ENCODE data around the gene PGAP3.
A peak's percentile ranks its signal among the peaks of the same experiment; 100 is the strongest.
"Not testable (repeated sequence)": the region's sequence is repeated elsewhere in the genome, so short reads cannot be mapped to it uniquely, and the experiment has no call there.

Gene PGAP3, protein sequence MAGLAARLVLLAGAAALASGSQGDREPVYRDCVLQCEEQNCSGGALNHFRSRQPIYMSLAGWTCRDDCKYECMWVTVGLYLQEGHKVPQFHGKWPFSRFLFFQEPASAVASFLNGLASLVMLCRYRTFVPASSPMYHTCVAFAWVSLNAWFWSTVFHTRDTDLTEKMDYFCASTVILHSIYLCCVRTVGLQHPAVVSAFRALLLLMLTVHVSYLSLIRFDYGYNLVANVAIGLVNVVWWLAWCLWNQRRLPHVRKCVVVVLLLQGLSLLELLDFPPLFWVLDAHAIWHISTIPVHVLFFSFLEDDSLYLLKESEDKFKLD

DNA sequence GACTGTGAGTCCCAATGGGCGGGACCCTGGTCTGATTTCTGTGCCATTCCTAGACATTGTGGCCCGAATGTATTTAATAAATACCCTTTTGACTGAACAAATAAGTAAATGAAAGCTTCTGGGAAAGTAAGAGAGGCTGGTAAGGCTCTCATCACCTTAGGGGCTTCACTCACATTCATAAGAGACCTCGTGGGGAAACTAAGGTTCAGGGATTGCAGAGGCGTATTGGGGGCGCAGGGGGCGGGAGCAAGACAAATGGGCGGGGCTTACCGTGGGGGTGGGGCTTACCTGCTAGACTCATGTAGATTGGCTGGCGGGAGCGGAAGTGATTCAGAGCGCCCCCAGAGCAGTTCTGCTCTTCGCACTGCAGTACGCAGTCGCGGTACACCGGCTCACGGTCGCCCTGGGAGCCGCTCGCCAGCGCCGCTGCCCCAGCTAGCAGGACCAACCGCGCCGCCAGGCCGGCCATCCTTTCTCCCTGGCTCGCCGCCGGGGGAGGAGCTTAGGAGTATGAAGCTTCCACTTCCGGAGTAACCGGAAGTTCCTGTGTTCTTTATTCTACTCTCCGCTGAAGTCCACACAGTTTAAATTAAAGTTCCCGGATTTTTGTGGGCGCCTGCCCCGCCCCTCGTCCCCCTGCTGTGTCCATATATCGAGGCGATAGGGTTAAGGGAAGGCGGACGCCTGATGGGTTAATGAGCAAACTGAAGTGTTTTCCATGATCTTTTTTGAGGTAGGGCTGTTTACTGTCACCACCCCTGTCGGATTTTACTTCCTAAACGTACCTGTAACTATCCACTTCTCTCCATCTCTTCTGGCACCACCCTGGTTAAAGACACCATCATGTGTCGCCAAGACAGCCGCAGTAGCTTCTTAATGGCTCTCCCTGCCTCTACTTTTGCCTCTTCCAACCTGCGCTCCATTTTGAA is at the start of gene PGAP3:
TSS of gene PGAP3 (minus strand) at position 512 of the 929 bp plus-strand sequence. CDS start at position 469, 43 bp downstream.
- DNase-seq (ENCODE audit: low read depth in 1 of 2, low spot score in 1 of 2), result peak; percentile 55 to 62

DNA sequence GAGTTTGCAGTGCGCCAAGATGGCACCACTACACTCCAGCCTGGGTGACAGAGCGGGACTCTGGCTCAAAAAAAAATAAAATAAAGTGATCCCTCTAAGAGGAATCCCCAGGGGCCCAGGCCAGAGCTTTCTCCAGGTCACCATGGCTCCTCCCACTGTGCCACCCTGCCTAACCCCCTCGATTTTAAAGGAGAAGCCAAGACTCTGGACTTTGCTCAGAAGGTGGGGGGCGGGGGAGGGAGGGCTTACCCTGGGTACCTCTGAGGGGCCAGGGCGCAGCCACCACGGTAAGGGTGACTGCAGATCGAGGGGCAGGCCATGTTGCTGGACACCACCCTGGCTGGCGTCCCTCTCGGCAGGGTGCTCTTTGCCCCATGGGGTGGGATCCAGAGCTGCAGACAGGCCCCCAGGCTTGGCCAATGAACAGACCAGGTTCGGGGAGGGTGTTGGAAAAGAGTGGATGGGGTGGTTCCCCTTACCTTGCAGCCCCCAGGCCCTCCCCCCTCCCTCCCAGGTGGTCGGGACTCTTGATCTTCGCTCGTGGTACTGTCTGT is 49.4 kb upstream of the PGAP3 start:
- DNase-seq (ENCODE audit: low read depth in 1 of 2, low spot score in 1 of 2), result no peak

DNA sequence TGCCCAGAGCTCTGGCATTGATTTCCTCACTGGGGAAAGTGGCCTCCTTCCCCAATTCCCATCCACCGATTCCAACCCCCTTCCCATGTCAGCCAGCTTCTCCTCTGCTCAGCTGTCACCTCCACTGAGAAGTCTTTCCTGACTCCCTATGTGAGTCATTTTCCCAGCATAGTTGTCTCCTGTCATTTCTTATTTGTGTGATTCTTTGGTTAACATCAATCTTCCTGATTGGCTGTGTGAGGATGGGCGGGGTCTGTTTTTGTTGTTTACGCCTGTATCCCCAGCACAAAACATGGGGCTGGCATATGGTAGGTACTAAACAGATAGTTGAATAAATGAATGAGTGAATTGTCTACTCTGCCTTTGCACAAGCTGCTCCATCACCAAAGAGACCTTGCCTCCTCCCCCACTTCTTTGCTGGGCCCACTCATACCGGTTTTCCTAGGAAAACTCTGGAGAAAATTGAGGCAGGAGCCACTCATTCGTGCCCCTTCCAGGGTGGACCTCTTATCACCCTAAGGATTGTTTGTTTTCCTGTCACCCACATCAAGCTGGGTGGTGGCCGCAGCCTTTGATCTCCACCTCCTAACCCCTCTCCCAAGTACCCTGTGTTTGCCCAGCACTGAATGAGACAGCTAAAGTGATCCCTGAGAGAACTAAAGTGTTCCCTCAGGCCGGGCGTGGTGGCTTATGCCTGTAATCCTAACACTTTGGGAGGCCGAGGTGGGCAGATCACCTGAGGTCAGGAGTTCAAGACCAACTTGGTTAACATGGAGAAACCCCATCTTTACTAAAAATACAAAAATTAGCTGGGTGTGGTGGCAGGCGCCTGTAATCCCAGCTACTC is 48.7 kb upstream of the PGAP3 start:
- DNase-seq (ENCODE audit: low read depth in 1 of 2, low spot score in 1 of 2), result no peak

DNA sequence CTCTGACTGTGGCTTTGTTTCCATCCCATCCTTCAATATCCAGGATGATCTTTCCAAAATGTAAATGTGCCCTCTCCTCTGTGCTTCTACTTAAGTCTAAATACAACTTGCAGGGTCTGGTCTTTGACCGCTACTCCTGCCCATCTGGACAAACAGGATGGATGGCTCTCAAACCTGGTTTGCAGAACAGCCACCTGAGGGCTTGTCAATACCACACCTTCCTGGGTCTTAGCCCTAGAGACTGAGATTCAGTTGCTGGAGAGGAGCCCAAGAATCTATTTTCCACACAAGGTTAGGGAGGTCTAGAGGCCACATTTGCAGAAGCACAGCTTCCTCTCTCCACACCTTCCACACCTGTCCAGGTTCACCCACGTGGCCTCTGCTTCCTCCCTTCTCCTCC is 48.0 kb upstream of the PGAP3 start:
- DNase-seq (ENCODE audit: low read depth in 1 of 2, low spot score in 1 of 2), result no peak

DNA sequence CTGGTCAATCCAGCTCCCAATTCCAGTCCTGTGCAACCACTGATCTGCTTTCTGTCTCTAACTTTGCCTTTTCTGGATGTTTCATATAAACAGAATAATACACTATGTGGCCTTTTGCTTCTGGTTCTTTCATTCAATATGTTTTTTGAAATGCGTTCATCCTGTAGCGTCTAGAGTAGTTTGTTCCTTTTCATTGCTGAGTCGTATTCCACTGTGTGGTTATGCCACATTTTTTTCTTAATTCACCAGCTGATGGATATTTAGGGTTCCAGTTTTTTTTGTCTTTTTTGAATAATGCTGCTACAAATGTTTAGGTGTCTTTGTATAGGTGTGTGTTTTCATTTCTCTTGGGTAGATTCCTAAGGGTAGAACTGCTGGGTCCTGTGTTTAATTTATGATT is 44.7 kb upstream of the PGAP3 start:
- DNase-seq (ENCODE audit: low read depth in 1 of 2, low spot score in 1 of 2), result no peak

DNA sequence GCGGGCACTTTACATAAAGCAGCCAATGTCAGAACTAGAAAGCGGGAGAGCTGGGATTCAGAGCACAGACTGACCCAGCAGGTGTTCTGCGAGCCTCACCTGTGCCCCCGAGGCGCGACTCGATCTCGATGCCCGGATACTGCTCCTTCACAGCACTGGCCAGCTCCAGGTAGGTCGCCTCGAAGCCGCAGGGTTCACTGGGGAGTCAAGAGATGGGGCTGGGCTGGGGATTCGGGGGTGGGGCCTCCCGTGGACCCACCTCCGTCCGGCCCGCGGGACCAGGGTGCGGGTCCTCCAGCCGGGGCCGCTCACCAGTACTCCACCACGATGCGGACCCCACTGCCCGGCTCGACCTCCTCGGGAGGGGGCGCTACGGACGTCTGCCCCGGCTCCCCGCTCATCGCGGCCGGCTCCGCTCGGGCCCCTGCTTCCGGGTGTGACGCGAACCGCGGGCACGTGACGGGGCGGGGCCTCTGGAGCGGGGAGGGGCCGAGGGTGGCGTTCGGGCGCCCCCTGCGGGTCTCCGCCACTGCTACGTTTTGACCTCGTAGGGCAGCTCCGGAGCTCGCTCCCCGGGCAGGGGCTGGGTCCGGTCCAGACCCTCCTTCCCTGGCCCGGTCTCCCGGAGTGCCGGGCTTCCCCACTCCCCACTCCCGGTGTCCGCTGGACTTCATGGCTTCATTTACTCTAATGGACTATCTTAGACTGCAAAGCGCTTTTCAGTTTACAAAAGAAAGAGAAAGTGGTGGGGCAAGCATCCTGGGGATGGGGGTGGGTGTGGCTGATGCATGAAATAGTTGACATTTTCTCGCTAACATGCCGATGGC is 42.5 kb upstream of the PGAP3 start, which contains the start of gene MIEN1:
TSS of gene MIEN1 (minus strand) at position 438 of the 827 bp plus-strand sequence. CDS start at position 401, 37 bp downstream.
- DNase-seq (ENCODE audit: low read depth in 1 of 2, low spot score in 1 of 2), result peak; percentile 94 to 95

DNA sequence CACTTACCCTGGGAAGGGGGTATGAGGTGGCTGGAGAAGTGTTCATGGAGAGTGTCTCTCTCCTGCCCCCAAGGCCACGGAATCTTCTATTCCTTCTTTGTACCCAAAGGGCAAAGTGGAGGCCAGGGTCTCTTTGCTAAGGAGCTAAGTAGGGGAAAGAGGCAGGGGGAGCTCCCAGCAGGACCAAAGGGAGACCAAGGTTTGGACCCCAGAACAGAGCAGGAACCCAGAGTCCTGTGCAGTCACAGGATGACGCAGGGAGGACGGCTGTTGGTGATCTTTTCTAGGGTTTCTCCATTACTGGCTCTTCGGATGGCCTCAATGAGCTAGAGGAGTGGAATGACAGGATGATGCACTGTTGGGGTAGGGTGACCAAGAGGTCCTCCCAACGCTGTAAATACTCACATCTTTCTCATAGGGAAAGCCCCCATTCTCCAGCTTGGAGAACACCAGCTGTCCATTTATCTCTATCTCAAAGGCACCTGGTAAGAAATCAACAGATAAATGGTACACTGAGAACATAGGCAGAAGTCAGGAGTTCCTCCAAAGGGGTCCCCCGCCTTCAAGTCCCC is 41.5 kb upstream of the PGAP3 start:
- DNase-seq (ENCODE audit: low read depth in 1 of 2, low spot score in 1 of 2), result no peak

DNA sequence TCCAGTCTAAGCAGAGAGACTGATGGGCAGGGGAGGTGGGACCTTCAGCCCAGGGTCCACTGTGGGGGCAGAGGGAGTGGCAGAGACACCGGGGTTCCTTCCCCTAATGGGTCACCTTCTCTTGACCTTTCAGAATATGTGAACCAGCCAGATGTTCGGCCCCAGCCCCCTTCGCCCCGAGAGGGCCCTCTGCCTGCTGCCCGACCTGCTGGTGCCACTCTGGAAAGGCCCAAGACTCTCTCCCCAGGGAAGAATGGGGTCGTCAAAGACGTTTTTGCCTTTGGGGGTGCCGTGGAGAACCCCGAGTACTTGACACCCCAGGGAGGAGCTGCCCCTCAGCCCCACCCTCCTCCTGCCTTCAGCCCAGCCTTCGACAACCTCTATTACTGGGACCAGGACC is 39.7 kb upstream of the PGAP3 start:
- DNase-seq (ENCODE audit: low read depth in 1 of 2, low spot score in 1 of 2), result no peak

DNA sequence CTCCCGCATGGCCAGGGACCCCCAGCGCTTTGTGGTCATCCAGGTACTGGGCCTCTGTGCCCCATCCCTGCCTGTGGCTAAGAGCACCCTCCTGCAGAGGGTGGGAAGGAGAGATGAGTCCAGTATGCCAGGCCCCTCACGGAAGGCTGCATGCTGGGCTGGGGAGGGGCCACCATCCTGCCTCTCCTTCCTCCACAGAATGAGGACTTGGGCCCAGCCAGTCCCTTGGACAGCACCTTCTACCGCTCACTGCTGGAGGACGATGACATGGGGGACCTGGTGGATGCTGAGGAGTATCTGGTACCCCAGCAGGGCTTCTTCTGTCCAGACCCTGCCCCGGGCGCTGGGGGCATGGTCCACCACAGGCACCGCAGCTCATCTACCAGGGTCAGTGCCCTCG is 38.8 kb upstream of the PGAP3 start:
- no peak for DNase-seq (ENCODE audit: low read depth in 1 of 2, low spot score in 1 of 2)

DNA sequence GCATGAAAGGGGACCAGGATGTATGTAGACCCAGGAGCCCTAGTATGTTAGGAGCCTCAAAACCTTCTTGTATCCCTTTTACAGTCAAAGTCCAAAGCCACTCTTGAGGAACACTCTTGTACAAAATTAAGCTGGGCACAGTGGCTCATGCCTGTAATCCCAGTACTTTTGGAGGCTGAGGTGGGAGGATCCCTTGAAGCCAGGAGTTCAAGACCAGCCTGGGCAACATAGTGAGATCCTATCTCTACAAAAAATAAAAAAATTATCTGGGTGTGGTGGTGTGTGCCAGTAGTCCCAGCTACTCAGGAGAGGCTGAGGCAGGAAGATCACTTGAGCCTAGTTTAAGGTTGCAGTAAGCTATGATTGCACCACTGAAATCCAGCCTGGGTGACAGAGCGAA is 38.1 kb upstream of the PGAP3 start:
- DNase-seq (ENCODE audit: low read depth in 1 of 2, low spot score in 1 of 2), result not testable (repeated sequence)

DNA sequence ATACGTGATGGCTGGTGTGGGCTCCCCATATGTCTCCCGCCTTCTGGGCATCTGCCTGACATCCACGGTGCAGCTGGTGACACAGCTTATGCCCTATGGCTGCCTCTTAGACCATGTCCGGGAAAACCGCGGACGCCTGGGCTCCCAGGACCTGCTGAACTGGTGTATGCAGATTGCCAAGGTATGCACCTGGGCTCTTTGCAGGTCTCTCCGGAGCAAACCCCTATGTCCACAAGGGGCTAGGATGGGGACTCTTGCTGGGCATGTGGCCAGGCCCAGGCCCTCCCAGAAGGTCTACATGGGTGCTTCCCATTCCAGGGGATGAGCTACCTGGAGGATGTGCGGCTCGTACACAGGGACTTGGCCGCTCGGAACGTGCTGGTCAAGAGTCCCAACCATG is 36.9 kb upstream of the PGAP3 start:
- no peak for DNase-seq (ENCODE audit: low read depth in 1 of 2, low spot score in 1 of 2)

DNA sequence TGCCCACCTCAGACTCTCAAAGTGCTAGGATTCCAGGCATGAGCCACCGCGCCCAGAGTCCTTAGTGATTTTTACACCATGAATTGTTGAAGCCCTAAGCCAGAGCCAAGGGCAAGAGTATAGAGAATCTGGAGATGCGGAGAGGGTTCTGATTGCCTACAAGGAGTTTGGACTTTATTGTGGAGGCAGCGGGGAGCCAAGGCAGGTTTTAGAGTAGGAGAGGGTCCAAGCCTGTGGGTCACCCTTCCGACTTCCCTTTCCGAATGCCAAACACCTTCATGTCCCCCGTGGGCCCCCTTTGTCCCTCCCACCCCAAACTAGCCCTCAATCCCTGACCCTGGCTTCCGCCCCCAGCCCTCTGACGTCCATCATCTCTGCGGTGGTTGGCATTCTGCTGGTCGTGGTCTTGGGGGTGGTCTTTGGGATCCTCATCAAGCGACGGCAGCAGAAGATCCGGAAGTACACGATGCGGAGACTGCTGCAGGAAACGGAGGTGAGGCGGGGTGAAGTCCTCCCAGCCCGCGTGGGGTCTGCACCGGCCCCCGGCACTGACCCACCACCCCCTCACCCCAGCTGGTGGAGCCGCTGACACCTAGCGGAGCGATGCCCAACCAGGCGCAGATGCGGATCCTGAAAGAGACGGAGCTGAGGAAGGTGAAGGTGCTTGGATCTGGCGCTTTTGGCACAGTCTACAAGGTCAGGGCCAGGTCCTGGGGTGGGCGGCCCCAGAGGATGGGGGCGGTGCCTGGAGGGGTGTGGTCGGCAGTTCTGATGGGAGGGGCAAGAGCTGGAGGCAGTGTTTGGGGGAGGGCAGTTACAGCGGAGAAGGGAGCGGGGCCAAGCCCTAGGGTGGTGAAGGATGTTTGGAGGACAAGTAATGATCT is 35.4 kb upstream of the PGAP3 start:
- DNase-seq (ENCODE audit: low read depth in 1 of 2, low spot score in 1 of 2), result no peak

DNA sequence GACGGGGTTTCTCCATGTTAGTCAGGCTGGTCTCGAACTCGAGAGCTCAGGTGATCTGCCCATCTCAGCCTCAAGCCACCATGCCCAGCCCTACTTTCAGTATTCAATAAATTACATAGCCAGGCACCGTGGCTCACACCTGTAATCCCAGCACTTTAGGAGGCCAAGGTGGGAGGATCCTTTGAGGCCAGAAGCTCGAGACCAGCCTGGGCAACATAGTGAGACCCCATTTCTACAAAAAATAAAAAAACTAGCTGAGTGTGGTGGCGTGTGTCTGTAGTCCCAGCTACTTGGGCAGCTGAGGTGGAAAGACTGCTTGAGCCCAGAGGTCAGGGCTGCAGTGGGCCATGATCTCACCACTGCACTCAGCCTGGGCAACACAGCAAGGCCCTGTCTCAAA is 34.2 kb upstream of the PGAP3 start:
- no peak for DNase-seq (ENCODE audit: low read depth in 1 of 2, low spot score in 1 of 2)

DNA sequence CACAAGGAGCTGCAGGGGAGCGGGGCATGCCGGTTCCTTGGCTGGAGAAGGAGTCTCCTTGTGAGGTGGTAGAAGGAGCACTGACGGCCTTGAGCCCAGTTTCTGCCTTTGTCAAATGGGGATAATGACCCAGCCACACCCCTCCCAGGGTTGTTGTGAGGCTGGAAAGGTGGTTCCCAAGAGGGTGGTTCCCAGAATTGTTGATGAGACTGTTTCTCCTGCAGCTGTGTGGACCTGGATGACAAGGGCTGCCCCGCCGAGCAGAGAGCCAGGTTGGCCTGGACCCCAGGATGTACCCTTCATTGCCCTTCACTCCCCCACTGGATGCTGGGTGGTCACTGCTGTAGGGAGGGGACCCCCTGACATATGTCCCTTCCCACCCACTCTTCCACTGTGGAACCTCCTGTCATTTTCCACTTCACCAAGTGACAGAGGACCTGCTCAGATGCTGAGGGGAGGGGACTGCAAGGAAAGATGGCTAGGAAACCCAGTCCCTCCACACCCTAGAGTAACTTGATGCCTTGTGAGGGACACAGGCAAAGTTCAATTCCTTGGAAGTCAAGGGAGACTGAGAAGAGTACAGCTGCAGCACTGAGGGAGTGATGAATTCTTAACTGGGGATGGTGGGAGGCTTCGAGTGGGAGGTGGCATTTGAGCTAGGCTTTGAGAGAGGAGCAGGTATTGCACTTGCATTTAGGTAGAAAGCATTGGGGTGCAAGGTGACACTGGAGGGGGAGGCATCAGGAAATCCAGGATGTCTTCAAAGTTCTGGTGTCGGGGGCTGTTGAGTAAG is 31.9 kb upstream of the PGAP3 start:
- DNase-seq (ENCODE audit: low read depth in 1 of 2, low spot score in 1 of 2), result no peak

DNA sequence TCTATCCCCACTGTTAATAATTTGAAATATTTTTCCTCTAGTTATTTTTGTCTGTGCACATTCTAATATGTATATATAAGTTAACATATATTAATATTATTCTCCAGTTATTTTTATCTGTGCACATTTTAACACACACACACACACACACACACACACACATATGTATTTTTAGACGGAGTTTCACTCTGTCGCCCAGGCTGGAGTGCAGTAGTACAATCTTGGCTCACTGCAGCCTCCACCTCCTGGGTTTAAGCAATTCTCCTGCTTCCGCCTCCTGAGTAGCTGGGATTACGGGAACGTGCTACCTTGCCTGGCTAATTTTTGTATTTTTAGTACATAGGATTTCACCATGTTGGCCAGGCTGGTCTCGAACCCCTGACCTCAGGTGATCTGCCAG is 29.8 kb upstream of the PGAP3 start:
- DNase-seq (ENCODE audit: low read depth in 1 of 2, low spot score in 1 of 2), result no peak

DNA sequence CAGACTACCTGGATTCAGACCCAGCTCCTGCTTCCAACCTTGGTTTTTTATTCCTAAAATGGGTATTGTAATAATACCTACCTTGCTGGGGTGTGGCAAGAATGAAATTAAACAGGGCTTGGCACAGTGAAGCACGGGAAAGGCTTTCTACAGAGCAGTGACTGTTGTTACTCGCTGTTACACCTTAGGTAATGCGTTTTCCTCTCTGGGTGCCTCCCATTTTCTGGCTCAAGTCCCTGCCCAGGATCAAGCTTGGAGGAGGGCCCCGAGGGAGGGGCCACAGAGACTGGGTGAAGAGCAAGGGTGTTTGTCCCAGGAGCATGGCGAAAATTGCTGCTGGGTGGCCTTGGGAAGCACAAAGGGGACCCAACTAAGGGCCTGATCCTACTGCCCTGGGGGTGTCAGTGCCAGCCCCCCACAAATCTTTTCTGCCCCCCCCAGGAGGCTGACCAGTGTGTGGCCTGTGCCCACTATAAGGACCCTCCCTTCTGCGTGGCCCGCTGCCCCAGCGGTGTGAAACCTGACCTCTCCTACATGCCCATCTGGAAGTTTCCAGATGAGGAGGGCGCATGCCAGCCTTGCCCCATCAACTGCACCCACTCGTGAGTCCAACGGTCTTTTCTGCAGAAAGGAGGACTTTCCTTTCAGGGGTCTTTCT is 29.2 kb upstream of the PGAP3 start:
- DNase-seq (ENCODE audit: low read depth in 1 of 2, low spot score in 1 of 2), result no peak

DNA sequence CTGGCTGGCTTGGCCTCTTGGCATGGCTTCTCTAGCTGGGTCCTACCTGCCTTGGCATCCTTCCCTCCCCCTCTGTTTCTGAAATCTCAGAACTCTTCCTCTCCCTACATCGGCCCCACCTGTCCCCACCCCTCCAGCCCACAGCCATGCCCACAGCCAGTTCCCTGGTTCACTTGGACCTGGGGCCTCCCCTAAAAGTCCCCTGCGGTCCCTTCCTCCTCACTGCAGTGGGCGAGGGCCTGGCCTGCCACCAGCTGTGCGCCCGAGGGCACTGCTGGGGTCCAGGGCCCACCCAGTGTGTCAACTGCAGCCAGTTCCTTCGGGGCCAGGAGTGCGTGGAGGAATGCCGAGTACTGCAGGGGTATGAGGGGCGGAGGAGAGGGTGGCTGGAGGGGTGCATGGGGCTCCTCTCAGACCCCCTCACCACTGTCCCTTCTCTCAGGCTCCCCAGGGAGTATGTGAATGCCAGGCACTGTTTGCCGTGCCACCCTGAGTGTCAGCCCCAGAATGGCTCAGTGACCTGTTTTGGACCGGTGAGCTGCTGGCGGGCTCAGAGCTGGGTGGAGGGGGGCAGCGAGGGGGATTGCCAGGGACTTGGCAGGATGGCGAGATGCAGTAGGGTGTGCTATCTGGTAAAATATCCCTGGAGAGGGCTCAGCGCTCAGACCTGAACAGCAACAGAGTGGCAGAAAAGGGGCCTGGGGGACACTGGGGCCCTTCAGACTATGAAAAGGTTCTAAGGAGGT is 28.4 kb upstream of the PGAP3 start:
- no peak for DNase-seq (ENCODE audit: low read depth in 1 of 2, low spot score in 1 of 2)

Measured in stimulated activated CD4-positive, alpha-beta T cell treated with anti-CD3 and anti-CD28 coated beads, Interleukin-15, amount 100 ng/mL, for 1 hour (primary cell).